Type B pancreatic cell (in vitro differentiated cells): ENCODE results near the gene NUP188. TPM values are rescaled to one million over a fixed set of nuclear protein-coding genes. Genes with fewer than 3 reads are reported as not detected.

ENCODE experiments used
- DNase-seq: peaks from one replicate; pipeline ENCODE4 v3.0.0; 2021; ENCODE audit warnings: mixed read lengths; ENCODE audit not compliant: unreplicated experiment; ENCODE audit errors: extremely low spot score
- H3K27ac Mint-ChIP-seq: 2 replicates; pipeline ENCODE4 v1.8.0; 2021; ENCODE audit warnings: mild to moderate bottlenecking, mixed read lengths
- H3K27me3 Mint-ChIP-seq: 2 replicates; pipeline ENCODE4 v1.8.0; 2021; ENCODE audit warnings: mixed read lengths
- H3K36me3 Mint-ChIP-seq: 2 replicates; pipeline ENCODE4 v1.8.0; 2021; ENCODE audit warnings: mixed read lengths
- H3K4me1 Mint-ChIP-seq: one replicate; pipeline ENCODE4 v1.8.0; 2021; ENCODE audit warnings: mixed read lengths; ENCODE audit not compliant: unreplicated experiment
- H3K4me3 Mint-ChIP-seq: 2 replicates; pipeline ENCODE4 v1.8.0; 2021; ENCODE audit warnings: mild to moderate bottlenecking, mixed read lengths
- H3K9me3 Mint-ChIP-seq: 2 replicates; pipeline ENCODE4 v1.8.0; 2021; ENCODE audit warnings: mixed read lengths
- total RNA-seq: library from RNA; stranded (reverse); gene quantifications from 2 replicates; pipeline ENCODE4 v1.2.1, GENCODE V29; 2021; ENCODE audit warnings: low replicate concordance
- TF ChIP-seq, protein P1 (sequence below): fragments of 200-600 bp; sonication (generic); conservative IDR thresholded peaks from 2 replicates; pipeline ENCODE4 v1.5.0; 2021; ENCODE audit warnings: antibody characterized with exemption, mild to moderate bottlenecking

Gene NUP188
- total RNA-seq, 1 donor from 2014 or later, result 63.7 TPM

DNA sequence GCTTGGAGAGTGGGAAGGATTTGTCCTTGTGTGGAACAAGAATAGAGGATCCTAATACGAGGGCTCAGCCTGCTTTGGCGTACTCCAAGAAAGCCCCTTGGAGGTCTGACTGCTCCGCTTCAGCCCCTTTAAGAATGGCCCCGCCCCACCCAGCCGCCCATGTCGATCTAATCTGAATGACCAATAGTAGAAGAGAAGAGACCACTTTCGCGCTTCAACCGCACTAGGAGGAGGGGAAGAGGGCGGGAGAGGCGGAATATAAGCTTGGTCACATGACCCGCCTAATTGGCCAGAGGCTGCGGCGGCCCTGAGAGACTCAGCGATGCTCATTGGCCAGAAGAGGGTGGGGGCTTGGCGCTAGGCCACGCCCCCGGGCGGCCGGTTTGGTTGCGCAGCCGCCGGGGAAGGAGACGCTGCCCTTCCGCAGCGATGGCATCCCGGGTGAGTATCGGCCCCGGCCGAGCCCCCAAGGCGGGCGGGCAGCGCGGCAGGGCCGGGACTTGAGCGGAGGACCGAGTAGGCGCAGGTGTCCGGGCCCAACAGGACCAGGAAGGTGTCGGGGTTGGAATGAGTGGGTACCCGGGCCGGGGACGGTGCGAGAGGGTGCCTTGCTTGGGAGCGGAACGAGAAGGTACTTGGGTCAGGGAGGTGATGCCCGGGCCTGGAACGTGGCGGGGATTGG, 88.9 kb downstream of the NUP188 start, which contains the start of gene MIGA2:
Gene MIGA2 (plus strand): TSS at position 386 of the 682 bp plus-strand sequence. CDS start 3,969 bp downstream, outside the sequence.
- Mint-ChIP-seq H3K4me3 (peak within 1 kb of the TSS; percentile 96), H3K27ac (peak within 1 kb of the TSS; percentile 90), H3K9me3 (no peaks in the 10 kb centered on the region), H3K27me3 (no peaks in the 10 kb centered on the region), H3K36me3 (no peaks in the 10 kb centered on the region), H3K4me1 (peaks cover 13% of the 10 kb centered on the region)
- DNase-seq, result peak; percentile 95
- TF ChIP-seq, protein P1, sequence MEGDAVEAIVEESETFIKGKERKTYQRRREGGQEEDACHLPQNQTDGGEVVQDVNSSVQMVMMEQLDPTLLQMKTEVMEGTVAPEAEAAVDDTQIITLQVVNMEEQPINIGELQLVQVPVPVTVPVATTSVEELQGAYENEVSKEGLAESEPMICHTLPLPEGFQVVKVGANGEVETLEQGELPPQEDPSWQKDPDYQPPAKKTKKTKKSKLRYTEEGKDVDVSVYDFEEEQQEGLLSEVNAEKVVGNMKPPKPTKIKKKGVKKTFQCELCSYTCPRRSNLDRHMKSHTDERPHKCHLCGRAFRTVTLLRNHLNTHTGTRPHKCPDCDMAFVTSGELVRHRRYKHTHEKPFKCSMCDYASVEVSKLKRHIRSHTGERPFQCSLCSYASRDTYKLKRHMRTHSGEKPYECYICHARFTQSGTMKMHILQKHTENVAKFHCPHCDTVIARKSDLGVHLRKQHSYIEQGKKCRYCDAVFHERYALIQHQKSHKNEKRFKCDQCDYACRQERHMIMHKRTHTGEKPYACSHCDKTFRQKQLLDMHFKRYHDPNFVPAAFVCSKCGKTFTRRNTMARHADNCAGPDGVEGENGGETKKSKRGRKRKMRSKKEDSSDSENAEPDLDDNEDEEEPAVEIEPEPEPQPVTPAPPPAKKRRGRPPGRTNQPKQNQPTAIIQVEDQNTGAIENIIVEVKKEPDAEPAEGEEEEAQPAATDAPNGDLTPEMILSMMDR, result no peak

DNA sequence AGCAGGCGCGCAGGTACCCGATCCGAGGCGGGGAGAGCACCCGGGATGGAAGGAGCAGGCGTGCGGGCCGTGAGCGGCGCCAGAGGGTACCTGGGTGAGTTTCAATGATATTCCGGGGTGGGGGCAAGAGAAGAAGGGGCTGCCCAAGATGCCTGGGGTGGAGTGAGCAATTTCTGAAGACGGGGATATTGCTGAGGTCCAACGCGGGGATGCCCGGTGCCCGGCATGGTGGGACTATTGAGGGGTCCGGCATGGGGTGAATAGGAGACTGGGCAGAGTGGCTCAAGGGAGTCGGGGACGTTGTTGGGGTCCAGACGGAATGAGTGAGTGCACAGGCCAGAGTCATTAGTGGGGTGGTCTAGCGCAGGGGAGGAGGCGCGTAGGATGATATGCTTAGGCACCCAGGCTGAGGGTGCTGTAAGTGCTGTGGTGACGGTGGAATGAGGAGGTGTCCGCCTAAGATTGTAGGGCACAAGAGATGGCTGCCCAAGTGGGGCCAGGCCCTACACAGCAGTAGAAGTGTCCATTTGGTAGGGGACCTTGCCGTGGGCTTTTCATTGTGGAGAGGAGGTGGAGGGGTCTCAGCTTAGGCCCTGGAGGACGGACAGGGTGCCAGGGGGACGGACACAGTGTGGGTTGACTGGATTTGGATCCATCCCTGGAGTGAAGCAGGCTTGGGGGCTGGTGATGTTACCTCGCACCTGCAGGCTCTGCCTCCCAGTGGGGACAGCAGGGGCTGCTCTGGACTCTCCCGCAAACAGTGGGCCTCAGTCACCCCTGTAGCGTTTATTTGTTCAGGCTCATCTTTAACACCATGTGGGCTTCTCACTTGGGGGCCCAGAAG, 89.6 kb downstream of the NUP188 start:
- Mint-ChIP-seq H3K36me3 (no peaks in the 10 kb centered on the region), H3K4me1 (peaks cover 13% of the 10 kb centered on the region), H3K27ac (peak overlapping the region; percentile 90), H3K4me3 (peak overlapping the region; percentile 96), H3K27me3 (no peaks in the 10 kb centered on the region), H3K9me3 (no peaks in the 10 kb centered on the region)
- TF ChIP-seq, protein P1, result no peak
- DNase-seq, result no peak

DNA sequence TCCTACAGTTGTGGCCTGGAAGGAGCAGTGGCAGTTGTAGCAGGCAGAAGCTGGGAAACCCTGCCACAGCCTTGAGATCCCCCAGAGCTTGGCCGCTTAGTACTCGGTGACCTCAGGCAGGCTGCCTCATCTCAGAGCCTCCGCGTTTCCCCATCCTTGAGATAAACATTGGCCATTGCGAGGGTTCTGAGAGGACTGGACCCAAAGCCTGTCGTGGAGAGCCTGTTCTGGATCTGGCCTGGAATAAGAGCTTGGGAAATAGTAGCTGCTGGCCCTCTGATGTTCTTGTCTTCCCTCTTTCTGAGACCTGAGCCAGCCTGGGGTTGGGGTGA, 90.2 kb downstream of the NUP188 start:
- TF ChIP-seq, protein P1, result no peak
- no peaks in the 10 kb centered on the region for H3K9me3 Mint-ChIP-seq
- no peaks in the 10 kb centered on the region for H3K27me3 Mint-ChIP-seq
- H3K4me1 Mint-ChIP-seq, result peaks cover 13% of the 10 kb centered on the region
- H3K4me3 Mint-ChIP-seq, result peak overlapping the region; percentile 96
- no peak overlapping the region for H3K27ac Mint-ChIP-seq
- peaks cover 3% of the 10 kb centered on the region for H3K36me3 Mint-ChIP-seq
- DNase-seq, result no peak

DNA sequence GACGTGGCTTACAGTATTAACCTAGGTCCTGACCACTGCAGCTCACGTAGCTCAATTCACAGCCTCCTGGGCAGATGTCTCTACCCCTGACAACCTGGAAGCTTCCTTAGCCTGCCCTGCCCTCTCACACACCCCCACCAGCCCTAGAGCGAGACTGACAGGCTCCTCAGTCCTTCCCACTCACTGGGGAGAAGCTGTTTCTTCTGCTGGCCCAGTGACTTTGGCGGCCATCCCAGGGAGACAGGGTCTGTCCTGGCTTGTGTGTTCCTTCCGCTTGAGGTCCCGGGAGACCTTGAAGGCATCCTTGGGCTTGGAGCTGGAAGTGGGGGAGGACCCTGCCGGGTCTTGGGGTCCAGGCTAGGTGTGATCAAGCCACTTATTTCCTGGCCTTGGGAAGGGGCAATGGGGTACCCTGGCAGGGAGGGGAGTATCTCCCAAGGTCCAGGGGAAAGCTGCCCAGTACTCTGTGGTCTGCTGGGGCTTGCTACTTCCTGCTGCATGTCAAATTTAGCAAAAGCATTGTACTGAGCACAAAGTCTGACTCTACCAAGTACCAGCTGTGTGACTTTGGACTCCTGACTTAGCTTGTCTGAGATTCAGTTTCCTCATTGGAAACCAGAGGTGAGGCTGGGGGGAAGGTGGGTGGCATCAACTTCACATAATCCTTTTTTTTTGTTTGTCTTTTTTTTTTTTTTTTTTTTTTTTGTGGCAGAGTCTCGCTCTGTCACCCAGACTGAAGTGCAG, 90.8 kb downstream of the NUP188 start:
- H3K36me3 Mint-ChIP-seq, result peaks cover 3% of the 10 kb centered on the region
- TF ChIP-seq, protein P1, result no peak
- peak overlapping the region; percentile 26 for H3K27ac Mint-ChIP-seq
- H3K4me3 Mint-ChIP-seq, result peak overlapping the region; percentile 96
- peaks cover 13% of the 10 kb centered on the region for H3K4me1 Mint-ChIP-seq
- H3K9me3 Mint-ChIP-seq, result no peaks in the 10 kb centered on the region
- no peak for DNase-seq
- no peaks in the 10 kb centered on the region for H3K27me3 Mint-ChIP-seq

DNA sequence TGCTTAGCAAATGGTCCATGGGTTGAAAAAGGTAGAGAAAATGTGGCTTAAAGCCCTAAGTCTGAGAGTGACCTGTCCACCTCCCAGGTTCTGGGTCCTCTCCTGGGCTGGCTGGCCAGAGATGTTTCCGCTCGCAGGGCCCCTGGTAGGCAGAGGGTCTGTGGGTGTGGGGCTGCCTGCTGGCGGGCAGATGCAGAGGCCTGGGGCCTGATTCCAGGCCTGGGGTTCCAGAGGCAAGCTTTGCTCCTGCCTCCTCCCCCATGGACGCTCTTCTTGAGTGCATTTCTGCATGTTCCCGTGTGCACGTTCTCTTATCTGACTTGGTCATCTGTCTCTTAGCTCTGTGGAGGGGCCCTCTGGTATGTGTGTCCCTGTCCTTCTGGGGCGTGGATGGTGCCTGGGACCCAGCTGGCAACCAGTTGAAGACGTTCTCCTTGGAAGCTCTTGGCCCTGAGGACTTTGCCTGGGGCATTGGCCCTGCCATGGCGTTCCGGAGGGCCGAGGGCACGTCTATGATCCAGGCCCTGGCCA, 92.7 kb downstream of the NUP188 start:
- Mint-ChIP-seq H3K36me3 (peaks cover 3% of the 10 kb centered on the region), H3K27me3 (no peaks in the 10 kb centered on the region), H3K9me3 (no peaks in the 10 kb centered on the region), H3K27ac (no peak overlapping the region), H3K4me3 (peak overlapping the region; percentile 64), H3K4me1 (peaks cover 13% of the 10 kb centered on the region)
- no peak for DNase-seq
- TF ChIP-seq, protein P1, result no peak
